Fibroblast of pulmonary artery (primary cell): Measurements from ENCODE around the gene KCNK1.
"Not testable (repeated sequence)": the region's sequence is repeated elsewhere in the genome, so short reads cannot be mapped to it uniquely, and the experiment has no call there.

Source experiments
- DNase-seq: peaks from one replicate; pipeline ENCODE4 v3.0.0-alpha.2; 2010; ENCODE audit warnings: low read depth
- H3K4me3 ChIP-seq: replicated peaks from 2 replicates; pipeline ENCODE4 v1.5.1; 2011; ENCODE audit warnings: low read depth, mild to moderate bottlenecking, control low read depth, low read length, moderate library complexity
- TF ChIP-seq, protein P1 (sequence below): IDR thresholded peaks from 2 replicates; pipeline ENCODE4 v1.5.1; 2011; ENCODE audit warnings: mild to moderate bottlenecking, control low read depth, low read length, inconsistent platforms; ENCODE audit errors: missing control alignments

The KCNK1 gene

GRCh38 chr1:233664253-233664652 lies 50.3 kb downstream of the KCNK1 start:
- TF ChIP-seq, protein P1, sequence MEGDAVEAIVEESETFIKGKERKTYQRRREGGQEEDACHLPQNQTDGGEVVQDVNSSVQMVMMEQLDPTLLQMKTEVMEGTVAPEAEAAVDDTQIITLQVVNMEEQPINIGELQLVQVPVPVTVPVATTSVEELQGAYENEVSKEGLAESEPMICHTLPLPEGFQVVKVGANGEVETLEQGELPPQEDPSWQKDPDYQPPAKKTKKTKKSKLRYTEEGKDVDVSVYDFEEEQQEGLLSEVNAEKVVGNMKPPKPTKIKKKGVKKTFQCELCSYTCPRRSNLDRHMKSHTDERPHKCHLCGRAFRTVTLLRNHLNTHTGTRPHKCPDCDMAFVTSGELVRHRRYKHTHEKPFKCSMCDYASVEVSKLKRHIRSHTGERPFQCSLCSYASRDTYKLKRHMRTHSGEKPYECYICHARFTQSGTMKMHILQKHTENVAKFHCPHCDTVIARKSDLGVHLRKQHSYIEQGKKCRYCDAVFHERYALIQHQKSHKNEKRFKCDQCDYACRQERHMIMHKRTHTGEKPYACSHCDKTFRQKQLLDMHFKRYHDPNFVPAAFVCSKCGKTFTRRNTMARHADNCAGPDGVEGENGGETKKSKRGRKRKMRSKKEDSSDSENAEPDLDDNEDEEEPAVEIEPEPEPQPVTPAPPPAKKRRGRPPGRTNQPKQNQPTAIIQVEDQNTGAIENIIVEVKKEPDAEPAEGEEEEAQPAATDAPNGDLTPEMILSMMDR: no peak
- H3K4me3 ChIP-seq: no peak overlapping the region

GRCh38 chr1:233664804-233665574 lies 51.1 kb downstream of the KCNK1 start:
- TF ChIP-seq, protein P1: no peak
- no peak for DNase-seq
- no peak overlapping the region for H3K4me3 ChIP-seq

More at GRCh38 chr1:233664253-233664652, 50.3 kb downstream of the KCNK1 start:
- DNase-seq: no peak

GRCh38 chr1:233665575-233666270 lies 51.8 kb downstream of the KCNK1 start:
- no peak for DNase-seq
- H3K4me3 ChIP-seq: no peak overlapping the region
- TF ChIP-seq, protein P1: no peak

- TF ChIP-seq, protein P1: no peak
- no peak for DNase-seq
- H3K4me3 ChIP-seq: no peak overlapping the region
These were observed 53.8 kb downstream of the KCNK1 start for GRCh38 chr1:233667741-233668140.

DNA sequence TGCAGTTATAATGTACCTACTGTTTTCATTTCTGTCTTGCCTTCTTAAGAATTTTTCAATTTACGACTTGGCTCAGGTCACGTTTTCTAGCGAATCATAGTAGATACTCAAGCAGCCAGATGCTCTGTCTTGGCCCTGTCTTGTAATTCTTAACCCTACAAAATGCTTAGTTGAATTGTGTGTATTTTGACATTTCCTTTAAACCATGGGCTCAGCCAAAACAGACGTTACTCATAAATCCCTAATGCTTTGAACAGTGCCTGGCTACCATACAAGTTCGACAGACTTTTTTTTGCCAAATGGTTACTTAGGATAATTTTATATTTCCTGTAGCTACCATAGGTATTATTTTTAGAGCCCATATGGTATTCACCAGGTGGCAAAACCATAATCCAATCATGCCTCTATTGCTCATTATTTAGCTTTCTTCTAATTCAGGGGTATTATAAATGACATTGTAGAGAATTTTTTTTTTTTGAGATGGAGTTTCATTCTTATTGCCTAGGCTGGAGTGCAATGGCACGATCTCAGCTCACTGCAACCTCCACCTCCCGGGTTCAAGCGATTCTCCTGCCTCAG lies 54.3 kb downstream of the KCNK1 start:
- TF ChIP-seq, protein P1: no peak
- DNase-seq: peak; percentile 4
- H3K4me3 ChIP-seq: no peak overlapping the region

DNA sequence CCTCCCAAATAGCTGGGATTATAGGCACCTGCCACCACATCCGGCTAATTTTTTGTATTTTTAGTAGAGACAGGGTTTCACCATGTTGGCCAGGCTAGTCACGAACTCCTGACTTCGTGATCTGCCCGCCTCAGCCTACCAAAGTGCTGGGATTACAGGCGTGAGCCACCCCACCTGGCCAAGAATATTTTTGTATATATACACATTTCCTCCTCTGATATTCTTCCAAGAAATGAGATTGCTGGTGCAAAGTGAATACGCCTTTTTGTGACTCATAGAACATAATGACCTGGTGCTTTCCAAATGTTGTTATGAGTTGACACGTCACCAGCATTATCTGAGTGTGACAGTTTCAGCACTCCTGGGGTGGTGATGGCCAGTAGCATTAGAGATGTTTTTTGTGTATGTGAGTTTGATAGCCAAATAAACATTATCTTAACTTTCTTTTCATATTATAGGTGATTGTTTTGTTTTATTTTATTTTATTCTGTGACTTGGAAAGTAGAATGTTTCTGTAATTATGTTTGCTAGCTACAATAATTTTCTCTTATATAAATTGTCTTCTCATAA lies 54.9 kb downstream of the KCNK1 start:
- no peak overlapping the region for H3K4me3 ChIP-seq
- DNase-seq: peak; percentile 57
- TF ChIP-seq, protein P1: no peak

DNA sequence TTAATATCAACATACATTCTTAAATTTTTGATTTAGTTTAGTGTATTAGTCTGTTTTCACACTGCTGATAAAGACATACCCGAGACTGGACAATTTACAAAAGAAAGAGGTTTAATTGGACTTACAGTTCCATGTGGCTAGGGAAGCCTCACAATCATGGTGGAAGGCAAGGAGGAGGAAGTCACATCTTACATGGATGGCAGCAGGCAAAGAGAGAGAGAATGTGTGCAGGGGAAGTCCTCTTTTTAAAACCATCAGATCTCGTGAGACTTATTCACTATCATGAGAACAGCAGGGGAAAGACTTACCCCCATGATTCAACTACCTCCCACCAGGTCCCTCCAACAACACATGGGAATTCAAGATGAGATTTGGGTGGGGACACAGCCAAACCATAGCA lies 56.5 kb downstream of the KCNK1 start:
- DNase-seq: not testable (repeated sequence)

More for the DNA sequence above, 56.5 kb downstream of the KCNK1 start:
- not testable (repeated sequence) for H3K4me3 ChIP-seq
